ENCODE measurements around the gene UBASH3B. TPM values are rescaled to one million over a fixed set of nuclear protein-coding genes. Genes with fewer than 3 reads are reported as not detected.

Gene UBASH3B
- total RNA-seq, 1 donor from 2014 or later: 2.0 TPM

- Mint-ChIP-seq H3K9me3 (peaks cover 2% of the 10 kb centered on the region), H3K27me3 (ENCODE audit: insufficient read depth, low read depth) (peaks cover 6% of the 10 kb centered on the region), H3K36me3 (peaks cover 3% of the 10 kb centered on the region), H3K27ac (no peak overlapping the region), H3K4me1 (peaks cover 44% of the 10 kb centered on the region), H3K4me3 (no peak overlapping the region)
- Histone ChIP-seq H3K27ac (no peak overlapping the region), H3K36me3 (no peaks in the 10 kb centered on the region), H3K9ac (no peak overlapping the region), H3K9me3 (ENCODE audit: low read depth) (no peaks in the 10 kb centered on the region), H3K27me3 (peaks cover 4% of the 10 kb centered on the region), H3K79me2 (ENCODE audit: low read depth) (no peaks in the 10 kb centered on the region), H4K20me1 (ENCODE audit: low read depth) (no peaks in the 10 kb centered on the region), H3K4me2 (no peak overlapping the region), H3F3A (ENCODE audit: low read depth) (no peaks in the 10 kb centered on the region), H3K4me3 (no peak overlapping the region), H2AFZ (replicated peaks) (no peak overlapping the region), H3K4me1 (peaks cover 10% of the 10 kb centered on the region)
- no peak for DNase-seq (ENCODE audit: low spot score)
- TF ChIP-seq EZH2phosphoT487 (IDR thresholded peaks at IDR 0.05): no peak
- no peak for TF ChIP-seq EZH2 (IDR thresholded peaks at IDR 0.05)
- no peak for TF ChIP-seq CTCF (IDR thresholded peaks at IDR 0.05)
Measured at GRCh38 chr11:122663764-122664163, 8.2 kb downstream of the UBASH3B start.

- H3K27ac Mint-ChIP-seq: no peak overlapping the region
- Histone ChIP-seq H3K9me3 (ENCODE audit: low read depth) (no peaks in the 10 kb centered on the region), H3F3A (ENCODE audit: low read depth) (no peaks in the 10 kb centered on the region), H3K4me3 (no peak overlapping the region), H3K36me3 (no peaks in the 10 kb centered on the region), H3K27ac (no peak overlapping the region), H3K79me2 (ENCODE audit: low read depth) (no peaks in the 10 kb centered on the region), H3K9ac (no peak overlapping the region), H4K20me1 (ENCODE audit: low read depth) (no peaks in the 10 kb centered on the region), H3K4me1 (peaks cover 10% of the 10 kb centered on the region), H3K27me3 (peaks cover under 1% of the 10 kb centered on the region), H3K4me2 (no peak overlapping the region), H2AFZ (replicated peaks) (no peak overlapping the region)
- H3K4me1 Mint-ChIP-seq: peaks cover 41% of the 10 kb centered on the region
- H3K9me3 Mint-ChIP-seq: peaks cover under 1% of the 10 kb centered on the region
- no peak for DNase-seq (ENCODE audit: low spot score)
- H3K27me3 Mint-ChIP-seq (ENCODE audit: insufficient read depth, low read depth): peaks cover 5% of the 10 kb centered on the region
- H3K36me3 Mint-ChIP-seq: peaks cover 2% of the 10 kb centered on the region
- TF ChIP-seq CTCF (IDR thresholded peaks at IDR 0.05) (no peak), EZH2phosphoT487 (IDR thresholded peaks at IDR 0.05) (no peak), EZH2 (IDR thresholded peaks at IDR 0.05) (no peak)
- H3K4me3 Mint-ChIP-seq: no peak overlapping the region
Measured at GRCh38 chr11:122664188-122664587, 8.7 kb downstream of the UBASH3B start.

- Histone ChIP-seq H3K27ac (no peak overlapping the region), H3K4me3 (no peak overlapping the region), H3K27me3 (no peaks in the 10 kb centered on the region), H2AFZ (replicated peaks) (no peak overlapping the region), H3F3A (ENCODE audit: low read depth) (no peaks in the 10 kb centered on the region), H3K4me1 (peaks cover 7% of the 10 kb centered on the region), H3K9me3 (ENCODE audit: low read depth) (no peaks in the 10 kb centered on the region), H3K79me2 (ENCODE audit: low read depth) (no peaks in the 10 kb centered on the region), H3K4me2 (no peak overlapping the region), H4K20me1 (ENCODE audit: low read depth) (no peaks in the 10 kb centered on the region), H3K36me3 (no peaks in the 10 kb centered on the region), H3K9ac (no peak overlapping the region)
- no peak for DNase-seq (ENCODE audit: low spot score)
- H3K27me3 Mint-ChIP-seq (ENCODE audit: insufficient read depth, low read depth): peaks cover 3% of the 10 kb centered on the region
- H3K9me3 Mint-ChIP-seq: peaks cover 4% of the 10 kb centered on the region
- no peak for TF ChIP-seq CTCF (IDR thresholded peaks at IDR 0.05)
- no peak for TF ChIP-seq EZH2 (IDR thresholded peaks at IDR 0.05)
- TF ChIP-seq EZH2phosphoT487 (IDR thresholded peaks at IDR 0.05): no peak
- H3K27ac Mint-ChIP-seq: no peak overlapping the region
- peaks cover 29% of the 10 kb centered on the region for H3K4me1 Mint-ChIP-seq
- H3K36me3 Mint-ChIP-seq: peaks cover 6% of the 10 kb centered on the region
- H3K4me3 Mint-ChIP-seq: no peak overlapping the region
Measured at GRCh38 chr11:122665861-122666260, 10.3 kb downstream of the UBASH3B start.

All from neural progenitor cell (in vitro differentiated cells).